GM12878 (cell line): Measurements from ENCODE around the gene IFT172. TPM values are rescaled to one million over a fixed set of nuclear protein-coding genes. Genes with fewer than 3 reads are reported as not detected.

Experiments
- ATAC-seq: fragments of 200-7000 bp; cut with Tn5 transposase; 3 replicates; pipeline ENCODE4 v1.9.1; 2020; ENCODE audit warnings: mild to moderate bottlenecking, moderate library complexity
- BruUV-seq: library from RNA; stranded (reverse); fragments of 400-500 nt; replicated peaks from 2 replicates; lab custom pipeline; 2021; lab: Mats Ljungman, UMichigan
- CTCF ChIA-PET: fragments of 300-600 bp; sonication (Branson Sonifier 250); formaldehyde crosslinking; extraction: SDS; loops from one replicate; lab custom pipeline; 2021; ENCODE audit warnings: inconsistent platforms; lab: Yijun Ruan, JAX
- POLR2A ChIA-PET: fragments of 350-600 bp; formaldehyde crosslinking; extraction: SDS; loops from one replicate; lab custom pipeline; 2021; ENCODE audit warnings: inconsistent platforms; lab: Charles Lee
- RAD21 ChIA-PET: fragments of 300-600 bp; sonication (Branson Sonifier 250); formaldehyde crosslinking; loops from one replicate; lab custom pipeline; 2023; ENCODE audit warnings: antibody characterized with exemption; ENCODE audit not compliant: unreplicated experiment; lab: Charles Lee
- SMC1A ChIA-PET: fragments of 300-600 bp; sonication (Branson Sonifier 250); formaldehyde crosslinking; loops from one replicate; lab custom pipeline; 2023; ENCODE audit not compliant: unreplicated experiment, uncharacterized antibody; lab: Charles Lee
- DNase-seq: peaks from one replicate; pipeline ENCODE4 v3.0.0-alpha.2; 2011; ENCODE audit warnings: low read depth, low spot score
- FAIRE-seq: peaks from 3 replicates; lab custom pipeline; 2011; peaks lifted over from hg19 to GRCh38; lab: Jason Lieb, UNC
- H2AFZ ChIP-seq: 2 replicates; pipeline ENCODE4 v1.6.0; 2011; ENCODE audit warnings: low read depth, low read length, control low read depth; ENCODE audit not compliant: control insufficient read depth
- H3K27ac ChIP-seq: 2 replicates; pipeline ENCODE4 v1.5.1; 2011; ENCODE audit warnings: control low read depth; ENCODE audit not compliant: control insufficient read depth, insufficient read depth
- H3K27me3 ChIP-seq, 2 experiments: replicated peaks in 1 of 2; 2 replicates each; pipeline versions ENCODE4 v1.6.0 to v1.6.1; 2011; ENCODE audit warnings: low read length in 1 of 2; ENCODE audit not compliant: control insufficient read depth in 2 of 2, insufficient read depth in 2 of 2
- H3K36me3 ChIP-seq, 2 experiments: 2 replicates each; pipeline ENCODE4 v1.5.1; 2011; ENCODE audit warnings: low read length in 1 of 2; ENCODE audit not compliant: control insufficient read depth in 2 of 2, insufficient read depth in 2 of 2
- H3K4me1 ChIP-seq: 2 replicates; pipeline ENCODE4 v1.6.1; 2011; ENCODE audit warnings: mild to moderate bottlenecking, low read length, moderate library complexity, mixed read lengths; ENCODE audit not compliant: control insufficient read depth, insufficient read depth
- H3K4me2 ChIP-seq: 2 replicates; pipeline ENCODE4 v1.6.0; 2011; ENCODE audit warnings: control low read depth; ENCODE audit not compliant: control insufficient read depth, insufficient read depth
- H3K4me3 ChIP-seq: fragments of 200-600 bp; sonication (generic); 2 replicates; pipeline ENCODE4 v1.5.1; 2016
- H3K79me2 ChIP-seq: 2 replicates; pipeline ENCODE4 v1.6.0; 2011; ENCODE audit warnings: low read length; ENCODE audit not compliant: control insufficient read depth, insufficient read depth
- H3K9ac ChIP-seq: 2 replicates; pipeline ENCODE4 v1.8.0; 2011; ENCODE audit warnings: low read length, control low read depth, mixed read lengths; ENCODE audit not compliant: control insufficient read depth, insufficient read depth
- H3K9me3 ChIP-seq: replicated peaks from 3 replicates; pipeline ENCODE4 v1.5.1; 2011; ENCODE audit warnings: mild to moderate bottlenecking, low read length; ENCODE audit not compliant: control insufficient read depth, insufficient read depth
- H4K20me1 ChIP-seq: 2 replicates; pipeline ENCODE4 v1.6.0; 2011; ENCODE audit not compliant: control insufficient read depth, insufficient read depth
- CREB1 ChIP-seq: IDR thresholded peaks from 2 replicates; pipeline ENCODE4 v1.6.1; 2012; ENCODE audit warnings: low read depth, mild to moderate bottlenecking, inconsistent platforms
- EGR1 ChIP-seq, 2 experiments: IDR thresholded peaks; 1 replicate in 1 of 2; 2 replicates in 1 of 2; pipeline ENCODE4 v1.6.1; 2011 to 2012; ENCODE audit warnings: low read depth in 2 of 2, low read length in 2 of 2, borderline replicate concordance in 1 of 2, mild to moderate bottlenecking in 1 of 2, moderate library complexity in 1 of 2
- FOXK2 ChIP-seq: fragments of 450-650 bp; IDR thresholded peaks from 2 replicates; pipeline ENCODE4 v1.6.1; 2017; ENCODE audit warnings: mild to moderate bottlenecking, moderate library complexity
- IKZF1 ChIP-seq: fragments of 450-650 bp; conservative IDR thresholded peaks from 2 replicates; pipeline ENCODE4 v1.6.1; 2017; ENCODE audit warnings: antibody characterized with exemption, mild to moderate bottlenecking
- NR2C1 ChIP-seq: fragments of 450-650 bp; IDR thresholded peaks from 2 replicates; pipeline ENCODE4 v1.6.1; 2017; ENCODE audit warnings: antibody characterized with exemption, mild to moderate bottlenecking, moderate library complexity
- SIN3A ChIP-seq: IDR thresholded peaks from 2 replicates; pipeline ENCODE4 v1.6.1; 2012; ENCODE audit warnings: low read depth, low read length, improper control_type of control experiment
- SMAD5 ChIP-seq: IDR thresholded peaks from 2 replicates; pipeline ENCODE4 v1.6.1; 2016; ENCODE audit warnings: antibody characterized with exemption, low read depth
- SRF ChIP-seq, 2 experiments: IDR thresholded peaks; 2 replicates each; pipeline ENCODE4 v1.6.1; 2011; ENCODE audit warnings: low read depth in 2 of 2, low read length in 2 of 2, mild to moderate bottlenecking in 1 of 2, moderate library complexity in 1 of 2
- STAT1 ChIP-seq: fragments of 450-650 bp; conservative IDR thresholded peaks from 2 replicates; pipeline ENCODE4 v1.6.1; 2014; ENCODE audit warnings: antibody characterized with exemption, mild to moderate bottlenecking
- SUPT20H ChIP-seq: IDR thresholded peaks from 2 replicates; pipeline ENCODE4 v1.6.1; 2011; ENCODE audit warnings: low read depth, mild to moderate bottlenecking, low read length, moderate library complexity, borderline replicate concordance; ENCODE audit not compliant: control insufficient read depth
- ZNF217 ChIP-seq: fragments of 450-650 bp; IDR thresholded peaks from 2 replicates; pipeline ENCODE4 v1.6.1; 2017; ENCODE audit warnings: antibody characterized with exemption, mild to moderate bottlenecking
- ZSCAN29 ChIP-seq: fragments of 450-650 bp; IDR thresholded peaks from 2 replicates; pipeline ENCODE4 v1.6.1; 2017; ENCODE audit warnings: mild to moderate bottlenecking, moderate library complexity
- WGBS: methylation state at CpG from one replicate; pipeline ENCODE4 v1.1.6; 2016; ENCODE audit warnings: low lambda C conversion rate; ENCODE audit not compliant: insufficient replicate concordance, insufficient coverage; ENCODE audit errors: missing lambda C conversion rate; 5-methylcytosine and 5-hydroxymethylcytosine counted together
- in situ Hi-C: fragments of 300-500 bp; cut with MboI; formaldehyde crosslinking; loops from 9 replicates; pipeline ENCODE4 v1.14.3; 2018; ENCODE audit warnings: mixed read lengths
- intact Hi-C: fragments of 100-400 bp; cut with micrococcal nuclease; formaldehyde crosslinking; loops from one replicate; pipeline ENCODE4 v1.14.2; 2022; ENCODE audit not compliant: unreplicated experiment
- polyA plus RNA-seq, 11 experiments: library from polyadenylated mRNA; depleted of rRNA in 4 of 11; unstranded in 6 of 11; stranded (reverse) in 5 of 11; fragments of >200 nt; fragmentation: Nextera tagmentation in 4 of 11; fragmentation: Illumina TruSeq in 1 of 11; extraction: Ambion mirVana in 4 of 11; extraction: Trizol in 1 of 11; gene quantifications; 1 replicate in 1 of 11; 2 replicates in 10 of 11; pipeline versions ENCODE4 v1.2.1 to v1.2.3, GENCODE V29; 2011 to 2016; ENCODE audit warnings: inconsistent platforms in 2 of 11, missing spikeins in 2 of 11, low read depth in 1 of 11
- total RNA-seq, 4 experiments: library from RNA; depleted of rRNA in 3 of 4; stranded (reverse); fragments of >200 nt in 3 of 4; fragmentation: Illumina TruSeq in 1 of 4; extraction: Trizol in 1 of 4; gene quantifications; 2 replicates each; pipeline versions ENCODE4 v1.2.1 to v1.2.3, GENCODE V29; 2013 to 2021
- TF ChIP-seq, protein P1 (sequence below): IDR thresholded peaks from 2 replicates; pipeline ENCODE4 v1.6.1; 2012; ENCODE audit warnings: improper control_type of control experiment, low read depth, low read length; ENCODE audit not compliant: insufficient replicate concordance
- TF ChIP-seq, protein P2 (sequence below): fragments of 450-650 bp; IDR thresholded peaks from 2 replicates; pipeline ENCODE4 v1.6.1; 2017; ENCODE audit warnings: antibody characterized with exemption, mild to moderate bottlenecking, moderate library complexity

IFT172 gene
- total and polyA plus RNA-seq, 10 of the 15 experiments (the other 5 are each of a cell fraction or from before 2014, with no cell fraction given) = 2.4 to 8.6 (median 6.2) TPM

DNA sequence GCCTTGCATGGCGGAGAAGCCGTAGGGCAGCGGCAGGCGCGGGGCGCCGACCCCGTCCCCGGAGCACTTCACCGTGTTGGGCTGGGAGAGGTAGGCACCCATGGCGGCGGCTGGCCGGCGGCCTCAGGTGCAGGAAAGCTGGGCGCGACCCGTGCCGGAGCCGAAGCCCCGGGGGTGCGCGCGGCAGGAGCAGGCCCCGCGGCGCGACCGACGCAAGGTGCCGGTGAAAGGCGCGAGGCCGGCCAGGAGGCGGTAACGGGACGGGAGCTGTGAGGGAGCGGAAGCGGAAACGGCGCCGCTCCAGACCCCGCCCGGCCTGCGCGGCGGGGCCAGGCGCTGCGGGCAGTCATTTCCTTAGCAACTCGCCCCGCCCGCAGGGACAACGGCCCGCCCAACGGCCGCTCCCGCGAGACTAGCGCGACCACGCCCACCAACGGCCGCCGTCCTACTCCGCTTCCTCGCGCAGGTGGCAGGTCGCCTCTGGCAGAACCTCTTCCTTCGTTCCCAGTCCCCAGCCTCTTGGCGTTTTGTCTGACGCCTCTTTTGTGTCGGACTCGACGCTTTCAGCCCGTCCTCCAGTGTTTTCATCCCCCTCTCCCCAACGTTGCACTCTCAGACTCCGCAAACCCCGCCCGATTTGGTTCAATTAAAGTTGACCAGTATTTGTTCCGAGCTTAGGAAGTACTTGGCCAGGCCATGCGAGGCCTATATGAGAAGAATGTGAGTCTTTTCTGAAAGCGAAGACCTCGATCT, 80.0 kb downstream of the IFT172 start, which contains the start of gene PPM1G:
Gene PPM1G, minus strand, starts transcription at position 271 of the 753 bp plus-strand sequence. Its CDS starts 169 bp downstream, at position 102.
- peaks cover 44% of the 10 kb centered on the region for H3K79me2 ChIP-seq
- peak; percentile 97 for FAIRE-seq
- WGBS = 2% methylated on average over 69 of the region's 82 CpGs
- RAD21 ChIA-PET = interaction anchor here (1.2 to 2.2 kb wide), 5 partner anchors 20 to 273 kb away, joined by 3 to 29 read pairs (median 5); partner anchors contain the start of genes CCDC121, EIF2B4, GPN1 and NRBP1
- peak within 1 kb of the TSS; percentile 76 for H3K27ac ChIP-seq
- H3K36me3 ChIP-seq = no peaks in the 10 kb centered on the region
- in situ Hi-C loops (no loop called here), intact Hi-C loops (loop anchor here (2.0 to 10.0 kb wide), 4 partner anchors 19 to 275 kb away; partner anchors contain the start of genes EIF2B4, NRBP1, SNX17 and ZNF512)
- POLR2A ChIA-PET = interaction anchor here (0.6 to 3.3 kb wide), 11 partner anchors 9 to 258 kb away, joined by 3 to 71 read pairs (median 6); partner anchors contain the start of genes NRBP1, SNX17, ZNF512 and ZNF513
- H3K4me2 ChIP-seq = peak within 1 kb of the TSS; percentile 93
- DNase-seq = peak; percentile 85
- H4K20me1 ChIP-seq = no peaks in the 10 kb centered on the region
- no TSS peak for BruUV-seq
- SMC1A ChIA-PET = interaction anchor here (0.7 to 2.4 kb wide), 10 partner anchors 11 to 273 kb away, joined by 3 to 20 read pairs (median 4); partner anchors contain the start of genes CCDC121, EIF2B4, GPN1 and NRBP1
- peak; percentile 97 for ATAC-seq
- peak within 1 kb of the TSS; percentile 93 for H3K9ac ChIP-seq
- no peaks in the 10 kb centered on the region for H3K9me3 ChIP-seq
- CTCF ChIA-PET = interaction anchor here (0.8 to 4.6 kb wide), 8 partner anchors 8 to 274 kb away, joined by 3 to 52 read pairs (median 5); partner anchors contain the start of genes EIF2B4 and NRBP1
- H2AFZ ChIP-seq = peak within 1 kb of the TSS; percentile 95
- H3K4me3 ChIP-seq = peak within 1 kb of the TSS; percentile 99
- peaks cover 6% of the 10 kb centered on the region; the same call in 1 of the 2 replicates for H3K4me1 ChIP-seq
- H3K27me3 ChIP-seq = no peaks in the 10 kb centered on the region
- no peak for TF ChIP-seq ZNF217
- no peak for TF ChIP-seq FOXK2
- peak; percentile 50; the same call in 1 of the 2 replicates for TF ChIP-seq CREB1
- TF ChIP-seq IKZF1 = peak; percentile 83
- peak; percentile 82; the same call in 1 of the 2 replicates for TF ChIP-seq SIN3A
- no peak for TF ChIP-seq SUPT20H
- TF ChIP-seq, protein P1, sequence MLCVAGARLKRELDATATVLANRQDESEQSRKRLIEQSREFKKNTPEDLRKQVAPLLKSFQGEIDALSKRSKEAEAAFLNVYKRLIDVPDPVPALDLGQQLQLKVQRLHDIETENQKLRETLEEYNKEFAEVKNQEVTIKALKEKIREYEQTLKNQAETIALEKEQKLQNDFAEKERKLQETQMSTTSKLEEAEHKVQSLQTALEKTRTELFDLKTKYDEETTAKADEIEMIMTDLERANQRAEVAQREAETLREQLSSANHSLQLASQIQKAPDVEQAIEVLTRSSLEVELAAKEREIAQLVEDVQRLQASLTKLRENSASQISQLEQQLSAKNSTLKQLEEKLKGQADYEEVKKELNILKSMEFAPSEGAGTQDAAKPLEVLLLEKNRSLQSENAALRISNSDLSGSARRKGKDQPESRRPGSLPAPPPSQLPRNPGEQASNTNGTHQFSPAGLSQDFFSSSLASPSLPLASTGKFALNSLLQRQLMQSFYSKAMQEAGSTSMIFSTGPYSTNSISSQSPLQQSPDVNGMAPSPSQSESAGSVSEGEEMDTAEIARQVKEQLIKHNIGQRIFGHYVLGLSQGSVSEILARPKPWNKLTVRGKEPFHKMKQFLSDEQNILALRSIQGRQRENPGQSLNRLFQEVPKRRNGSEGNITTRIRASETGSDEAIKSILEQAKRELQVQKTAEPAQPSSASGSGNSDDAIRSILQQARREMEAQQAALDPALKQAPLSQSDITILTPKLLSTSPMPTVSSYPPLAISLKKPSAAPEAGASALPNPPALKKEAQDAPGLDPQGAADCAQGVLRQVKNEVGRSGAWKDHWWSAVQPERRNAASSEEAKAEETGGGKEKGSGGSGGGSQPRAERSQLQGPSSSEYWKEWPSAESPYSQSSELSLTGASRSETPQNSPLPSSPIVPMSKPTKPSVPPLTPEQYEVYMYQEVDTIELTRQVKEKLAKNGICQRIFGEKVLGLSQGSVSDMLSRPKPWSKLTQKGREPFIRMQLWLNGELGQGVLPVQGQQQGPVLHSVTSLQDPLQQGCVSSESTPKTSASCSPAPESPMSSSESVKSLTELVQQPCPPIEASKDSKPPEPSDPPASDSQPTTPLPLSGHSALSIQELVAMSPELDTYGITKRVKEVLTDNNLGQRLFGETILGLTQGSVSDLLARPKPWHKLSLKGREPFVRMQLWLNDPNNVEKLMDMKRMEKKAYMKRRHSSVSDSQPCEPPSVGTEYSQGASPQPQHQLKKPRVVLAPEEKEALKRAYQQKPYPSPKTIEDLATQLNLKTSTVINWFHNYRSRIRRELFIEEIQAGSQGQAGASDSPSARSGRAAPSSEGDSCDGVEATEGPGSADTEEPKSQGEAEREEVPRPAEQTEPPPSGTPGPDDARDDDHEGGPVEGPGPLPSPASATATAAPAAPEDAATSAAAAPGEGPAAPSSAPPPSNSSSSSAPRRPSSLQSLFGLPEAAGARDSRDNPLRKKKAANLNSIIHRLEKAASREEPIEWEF = no peak
- TF ChIP-seq SRF (IDR thresholded peaks at IDR 0.05; ENCODE audit: low read depth in 2 of 2, low read length in 2 of 2) = no peak
- TF ChIP-seq, protein P2, sequence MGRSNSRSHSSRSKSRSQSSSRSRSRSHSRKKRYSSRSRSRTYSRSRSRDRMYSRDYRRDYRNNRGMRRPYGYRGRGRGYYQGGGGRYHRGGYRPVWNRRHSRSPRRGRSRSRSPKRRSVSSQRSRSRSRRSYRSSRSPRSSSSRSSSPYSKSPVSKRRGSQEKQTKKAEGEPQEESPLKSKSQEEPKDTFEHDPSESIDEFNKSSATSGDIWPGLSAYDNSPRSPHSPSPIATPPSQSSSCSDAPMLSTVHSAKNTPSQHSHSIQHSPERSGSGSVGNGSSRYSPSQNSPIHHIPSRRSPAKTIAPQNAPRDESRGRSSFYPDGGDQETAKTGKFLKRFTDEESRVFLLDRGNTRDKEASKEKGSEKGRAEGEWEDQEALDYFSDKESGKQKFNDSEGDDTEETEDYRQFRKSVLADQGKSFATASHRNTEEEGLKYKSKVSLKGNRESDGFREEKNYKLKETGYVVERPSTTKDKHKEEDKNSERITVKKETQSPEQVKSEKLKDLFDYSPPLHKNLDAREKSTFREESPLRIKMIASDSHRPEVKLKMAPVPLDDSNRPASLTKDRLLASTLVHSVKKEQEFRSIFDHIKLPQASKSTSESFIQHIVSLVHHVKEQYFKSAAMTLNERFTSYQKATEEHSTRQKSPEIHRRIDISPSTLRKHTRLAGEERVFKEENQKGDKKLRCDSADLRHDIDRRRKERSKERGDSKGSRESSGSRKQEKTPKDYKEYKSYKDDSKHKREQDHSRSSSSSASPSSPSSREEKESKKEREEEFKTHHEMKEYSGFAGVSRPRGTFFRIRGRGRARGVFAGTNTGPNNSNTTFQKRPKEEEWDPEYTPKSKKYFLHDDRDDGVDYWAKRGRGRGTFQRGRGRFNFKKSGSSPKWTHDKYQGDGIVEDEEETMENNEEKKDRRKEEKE = no peak
- no peak for TF ChIP-seq ZSCAN29
- 0 out of 2 replicates have a peak, but pooled peaks have one; percentile 35 for TF ChIP-seq STAT1
- TF ChIP-seq EGR1 (IDR thresholded peaks at IDR 0.05; ENCODE audit: borderline replicate concordance in 1 of 2, low read depth in 2 of 2, low read length in 2 of 2) = peak in 1 of 2 experiments; percentile 8; a peak in 1 of 3 replicates
- TF ChIP-seq NR2C1 = peak; percentile 51; the same call in 1 of the 2 replicates
- peak; percentile 88 for TF ChIP-seq SMAD5
